Neuron (in vitro differentiated cells): ENCODE results near the gene NDRG3.
"Not testable (repeated sequence)": the region's sequence is repeated elsewhere in the genome, so short reads cannot be mapped to it uniquely, and the experiment has no call there.

Experiments used
- H2AFZ ChIP-seq: one replicate; pipeline ENCODE4 v1.6.1; 2013; ENCODE audit warnings: low read depth, mild to moderate bottlenecking, inconsistent platforms, low read length, moderate library complexity
- H3K27me3 ChIP-seq: one replicate; pipeline ENCODE4 v1.6.1; 2013; ENCODE audit warnings: low read length; ENCODE audit not compliant: insufficient read depth
- H3K36me3 ChIP-seq: one replicate; pipeline ENCODE4 v1.6.1; 2013; ENCODE audit warnings: low read length; ENCODE audit not compliant: insufficient read depth
- H3K4me1 ChIP-seq: one replicate; pipeline ENCODE4 v1.6.1; 2013; ENCODE audit warnings: low read length; ENCODE audit not compliant: insufficient read depth
- H3K4me3 ChIP-seq: 2 replicates; pipeline ENCODE4 v1.5.1; 2013; ENCODE audit warnings: mild to moderate bottlenecking, low read length, moderate library complexity
- H3K9me3 ChIP-seq: one replicate; pipeline ENCODE4 v1.6.1; 2013; ENCODE audit warnings: low read length

Gene NDRG3

DNA sequence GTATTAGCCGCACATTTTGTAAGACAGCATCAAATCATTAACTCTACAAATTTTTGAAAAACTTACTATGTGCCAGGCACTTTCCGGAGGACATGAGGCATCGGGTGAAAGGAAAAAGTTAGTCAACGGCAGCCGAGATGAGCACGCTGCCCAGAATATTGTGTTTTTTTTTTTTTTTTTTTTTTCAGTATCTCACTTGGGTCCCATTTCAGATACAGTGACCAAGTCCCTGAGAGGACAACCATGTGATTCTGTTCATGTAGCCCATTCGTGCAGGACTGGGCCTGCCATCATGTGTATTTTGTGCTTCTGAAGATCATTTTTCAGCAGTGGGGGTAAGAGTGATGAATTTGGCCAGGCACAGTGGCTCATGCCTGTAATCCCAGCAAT lies 101.2 kb downstream of the NDRG3 start:
- Histone ChIP-seq H3K9me3 (no peaks in the 10 kb centered on the region), H3K27me3 (no peaks in the 10 kb centered on the region), H3K4me3 (no peak overlapping the region), H3K4me1 (no peaks in the 10 kb centered on the region), H2AFZ (no peak overlapping the region), H3K36me3 (no peaks in the 10 kb centered on the region)

DNA sequence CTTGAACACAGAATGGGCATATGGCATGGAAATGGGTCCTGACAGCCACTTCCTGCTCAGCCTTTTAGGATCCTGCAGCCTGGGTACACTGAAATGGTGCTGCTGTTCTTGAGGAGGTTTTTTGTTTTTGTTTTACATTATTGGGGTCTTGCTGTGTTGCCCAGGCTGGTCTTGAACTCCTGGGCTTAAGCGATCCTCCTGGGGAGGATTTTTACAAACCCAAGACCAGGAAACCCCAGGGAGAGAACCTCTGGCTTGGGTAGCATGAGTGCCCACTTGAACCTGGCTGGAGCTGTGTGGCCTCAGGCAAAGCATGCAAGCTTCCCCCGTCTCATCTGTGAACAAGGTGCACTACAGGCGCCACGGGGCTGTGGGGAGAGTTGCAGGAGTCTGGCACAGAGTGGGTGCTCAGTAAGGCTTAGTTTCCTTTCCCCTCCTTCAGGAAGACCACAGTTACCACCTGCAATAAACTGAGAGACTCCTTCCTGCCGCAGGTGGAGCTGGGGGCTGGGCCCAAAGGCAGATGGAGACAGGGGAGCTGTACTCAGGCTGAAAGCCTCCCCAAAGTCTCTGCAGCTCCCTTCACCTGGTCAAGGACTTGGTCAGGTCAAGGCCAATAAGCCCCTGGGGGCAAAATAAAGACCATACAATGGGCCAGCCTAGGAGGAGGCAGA lies 101.7 kb downstream of the NDRG3 start:
- H3K4me1 ChIP-seq: no peaks in the 10 kb centered on the region
- no peaks in the 10 kb centered on the region for H3K36me3 ChIP-seq
- H3K4me3 ChIP-seq: no peak overlapping the region
- no peaks in the 10 kb centered on the region for H3K27me3 ChIP-seq
- H3K9me3 ChIP-seq: no peaks in the 10 kb centered on the region
- no peak overlapping the region for H2AFZ ChIP-seq

DNA sequence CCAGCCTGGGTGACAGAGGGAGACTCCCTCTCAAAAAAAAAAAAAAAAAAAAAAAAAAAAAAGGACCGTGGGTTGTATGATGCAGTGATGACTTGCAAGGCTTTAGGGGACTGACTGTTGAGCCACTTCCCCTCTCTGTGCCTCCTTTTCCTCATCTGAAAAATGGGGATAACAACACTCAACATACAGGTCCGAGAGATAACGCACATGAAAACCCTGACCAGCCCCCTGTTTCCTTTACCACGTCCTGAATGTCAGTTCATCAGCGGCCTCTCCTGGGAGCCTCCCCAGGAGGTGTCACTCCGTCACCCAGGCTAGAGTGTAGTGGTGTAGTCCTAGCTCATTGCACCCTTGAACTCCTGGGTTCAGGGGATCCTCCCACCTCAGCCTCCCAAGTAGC lies 103.8 kb downstream of the NDRG3 start:
- Histone ChIP-seq H3K9me3 (no peaks in the 10 kb centered on the region), H3K36me3 (no peaks in the 10 kb centered on the region), H3K27me3 (no peaks in the 10 kb centered on the region), H2AFZ (no peak overlapping the region), H3K4me1 (no peaks in the 10 kb centered on the region), H3K4me3 (no peak overlapping the region)

DNA sequence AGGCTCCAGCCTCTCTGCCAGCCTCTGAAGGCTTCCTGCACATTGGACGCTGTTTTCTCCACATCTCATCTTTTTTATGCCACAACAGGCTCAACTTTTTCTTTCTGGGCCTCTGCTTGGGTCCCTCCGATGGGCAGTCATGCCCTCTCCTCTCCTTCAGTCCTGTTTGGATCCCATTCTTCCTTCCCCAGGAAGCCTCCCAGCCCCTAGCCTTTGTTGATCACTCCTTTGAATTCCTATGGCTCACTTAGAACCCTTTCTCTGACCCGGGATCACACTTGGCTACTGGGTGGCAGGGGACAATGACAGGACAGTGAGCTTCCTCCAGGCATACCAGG lies 104.4 kb downstream of the NDRG3 start:
- Histone ChIP-seq H3K9me3 (no peaks in the 10 kb centered on the region), H3K36me3 (no peaks in the 10 kb centered on the region), H3K4me3 (no peak overlapping the region), H3K27me3 (no peaks in the 10 kb centered on the region), H3K4me1 (no peaks in the 10 kb centered on the region), H2AFZ (no peak overlapping the region)

DNA sequence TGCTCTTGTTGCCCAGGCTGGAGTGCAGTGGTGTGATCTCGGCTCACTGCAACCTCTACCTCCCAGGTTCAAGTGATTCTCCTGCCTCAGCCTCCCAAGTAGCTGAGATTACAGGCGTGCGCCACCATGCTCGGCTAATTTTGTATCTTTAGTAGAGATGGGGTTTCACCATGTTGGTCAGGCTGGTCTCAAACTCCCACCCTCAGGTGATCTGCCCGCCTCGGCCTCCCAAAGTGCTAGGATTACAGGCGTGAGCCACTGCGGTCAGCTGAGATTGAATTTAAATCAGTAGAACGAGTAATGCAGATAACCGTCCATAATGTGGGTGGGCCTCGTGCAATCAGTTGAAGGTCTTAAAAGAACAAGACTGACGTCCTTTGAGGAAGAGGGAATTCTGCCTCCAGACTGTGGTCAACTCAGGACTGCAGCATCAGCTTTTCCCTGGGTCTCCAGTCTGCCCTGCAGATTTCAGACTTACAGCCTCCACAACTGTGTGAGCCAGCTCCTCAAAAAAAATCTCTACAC lies 107.0 kb downstream of the NDRG3 start:
- H3K36me3 ChIP-seq, H3K27me3 ChIP-seq, H2AFZ ChIP-seq, H3K4me1 ChIP-seq, H3K9me3 ChIP-seq, H3K4me3 ChIP-seq: not testable (repeated sequence)

DNA sequence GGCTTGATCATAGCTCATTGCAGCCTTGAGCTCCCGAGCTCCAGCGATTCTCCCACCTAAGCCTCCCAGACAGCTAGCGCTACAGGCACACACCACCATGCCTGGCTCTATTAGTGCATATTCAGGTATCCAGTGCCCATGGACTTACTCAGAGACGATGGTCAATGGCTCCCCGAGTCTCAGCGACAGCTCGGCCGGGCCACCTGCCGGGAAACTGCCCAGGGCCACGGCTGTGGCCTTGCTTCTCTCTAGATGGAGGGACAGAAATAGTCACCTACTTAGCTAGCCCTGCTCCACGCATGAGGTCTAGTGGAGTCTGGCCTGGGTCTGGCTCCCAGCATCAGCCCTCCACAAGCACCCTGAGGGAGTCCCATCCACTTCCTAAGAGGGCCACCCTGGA lies 111.5 kb downstream of the NDRG3 start:
- Histone ChIP-seq H3K9me3 (no peaks in the 10 kb centered on the region), H3K27me3 (no peaks in the 10 kb centered on the region), H3K4me3 (no peak overlapping the region), H3K36me3 (no peaks in the 10 kb centered on the region), H2AFZ (no peak overlapping the region), H3K4me1 (no peaks in the 10 kb centered on the region)

DNA sequence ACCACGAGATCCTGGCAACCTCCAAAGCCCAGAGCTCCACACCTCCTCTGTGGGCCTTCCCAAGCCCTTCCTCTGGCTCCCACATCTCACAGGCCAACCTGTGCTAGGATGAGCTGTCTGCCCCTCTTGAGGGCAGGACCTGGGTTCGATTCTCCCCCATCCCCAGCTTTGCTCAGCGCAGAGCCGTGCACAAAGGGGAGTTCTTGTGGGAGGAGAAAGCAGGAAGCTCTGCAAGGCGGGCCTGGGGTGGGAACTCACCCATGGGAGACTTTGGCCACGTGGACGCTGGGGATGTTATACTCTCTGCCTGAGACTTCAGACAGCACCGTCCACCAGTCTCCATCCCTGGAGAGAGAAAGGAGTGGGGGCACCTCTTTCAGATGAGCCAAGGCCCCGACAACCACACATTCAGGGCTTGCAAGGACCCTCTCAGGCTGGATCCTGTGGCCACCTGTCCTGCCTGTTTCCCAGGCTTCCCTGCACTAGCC lies 112.6 kb downstream of the NDRG3 start:
- Histone ChIP-seq H2AFZ (no peak overlapping the region), H3K36me3 (no peaks in the 10 kb centered on the region), H3K9me3 (no peaks in the 10 kb centered on the region), H3K27me3 (no peaks in the 10 kb centered on the region), H3K4me3 (no peak overlapping the region), H3K4me1 (no peaks in the 10 kb centered on the region)

DNA sequence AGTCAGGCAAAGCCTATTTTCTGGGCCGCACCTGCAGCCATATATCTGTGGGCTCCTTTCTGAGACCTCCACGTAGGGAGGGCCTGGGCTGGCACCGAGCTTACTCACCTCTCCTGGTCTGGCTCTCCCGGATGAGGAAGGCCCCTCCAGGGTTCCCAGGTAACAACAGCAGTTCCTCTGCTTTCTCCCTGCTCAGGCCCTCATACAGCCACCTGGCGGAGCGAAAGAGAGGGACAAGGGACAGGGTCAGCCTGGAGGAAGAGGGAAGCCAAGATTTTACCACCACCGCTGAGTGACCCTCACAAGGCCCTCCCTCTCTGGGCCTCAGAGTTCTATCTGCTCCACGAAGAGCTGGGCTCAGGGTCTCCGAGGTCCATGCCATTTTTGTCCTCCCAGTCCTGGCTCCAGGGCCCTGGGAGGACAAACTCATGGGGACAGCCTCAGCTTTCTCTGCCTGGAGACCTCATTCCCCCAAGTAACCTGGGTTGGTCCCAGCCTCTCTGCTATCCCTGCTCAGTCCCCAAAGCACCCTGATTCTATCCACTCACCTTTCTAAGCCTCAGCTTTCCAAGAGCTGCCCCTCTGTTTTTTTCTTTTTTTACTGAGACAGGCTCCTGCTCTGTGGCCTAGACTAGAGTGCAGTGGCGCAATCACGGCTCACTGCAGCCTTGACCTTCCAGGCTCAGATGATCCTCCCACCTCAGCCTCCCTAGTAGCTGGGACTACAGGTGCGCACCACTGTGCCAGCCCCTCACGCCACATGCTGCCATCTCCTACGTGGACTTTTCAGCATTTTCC lies 113.2 kb downstream of the NDRG3 start:
- no peaks in the 10 kb centered on the region for H3K27me3 ChIP-seq
- no peak overlapping the region for H2AFZ ChIP-seq
- no peaks in the 10 kb centered on the region for H3K4me1 ChIP-seq
- no peaks in the 10 kb centered on the region for H3K9me3 ChIP-seq
- no peaks in the 10 kb centered on the region for H3K36me3 ChIP-seq
- H3K4me3 ChIP-seq: no peak overlapping the region

DNA sequence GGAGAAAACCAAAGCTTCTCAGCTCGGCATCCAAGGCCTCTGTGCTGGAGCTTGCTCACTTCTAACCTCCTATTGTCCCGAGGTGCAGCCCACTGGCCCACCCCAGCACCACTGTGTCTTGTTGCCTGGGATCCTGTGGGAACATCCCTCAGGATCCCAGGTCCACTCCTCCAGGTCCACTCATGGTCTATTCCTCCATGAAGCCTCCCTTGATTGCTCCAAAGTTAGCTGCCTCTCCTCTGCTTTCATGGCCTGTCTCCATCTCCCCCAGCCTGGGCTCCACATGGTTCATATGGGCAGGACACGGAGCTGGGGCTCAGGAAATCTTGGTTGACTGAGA lies 113.8 kb downstream of the NDRG3 start:
- H3K4me1 ChIP-seq: no peaks in the 10 kb centered on the region
- H3K27me3 ChIP-seq: no peaks in the 10 kb centered on the region
- H3K4me3 ChIP-seq: no peak overlapping the region
- H2AFZ ChIP-seq: no peak overlapping the region
- H3K9me3 ChIP-seq: no peaks in the 10 kb centered on the region
- H3K36me3 ChIP-seq: no peaks in the 10 kb centered on the region

DNA sequence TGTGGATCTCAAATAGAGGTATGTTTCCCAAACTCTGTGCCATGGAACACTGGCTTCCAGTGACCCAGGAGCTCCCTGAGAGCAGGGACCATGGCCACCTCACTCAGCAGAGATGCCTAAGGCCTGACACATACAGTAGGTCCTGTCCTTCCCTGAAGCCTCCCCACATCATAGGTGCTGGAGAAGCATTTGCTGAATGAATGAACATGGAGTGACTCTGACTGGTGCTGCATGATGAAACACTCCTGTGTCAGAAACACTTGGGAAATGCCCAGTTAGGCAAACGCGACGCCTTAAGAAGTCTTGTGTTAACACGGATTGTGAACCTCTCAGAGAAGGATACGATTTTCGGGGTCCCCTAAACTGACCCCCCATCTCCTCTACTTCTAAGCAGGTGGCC lies 114.2 kb downstream of the NDRG3 start:
- H3K9me3 ChIP-seq: no peaks in the 10 kb centered on the region
- H2AFZ ChIP-seq: no peak overlapping the region
- H3K4me1 ChIP-seq: no peaks in the 10 kb centered on the region
- no peaks in the 10 kb centered on the region for H3K36me3 ChIP-seq
- no peaks in the 10 kb centered on the region for H3K27me3 ChIP-seq
- H3K4me3 ChIP-seq: no peak overlapping the region

DNA sequence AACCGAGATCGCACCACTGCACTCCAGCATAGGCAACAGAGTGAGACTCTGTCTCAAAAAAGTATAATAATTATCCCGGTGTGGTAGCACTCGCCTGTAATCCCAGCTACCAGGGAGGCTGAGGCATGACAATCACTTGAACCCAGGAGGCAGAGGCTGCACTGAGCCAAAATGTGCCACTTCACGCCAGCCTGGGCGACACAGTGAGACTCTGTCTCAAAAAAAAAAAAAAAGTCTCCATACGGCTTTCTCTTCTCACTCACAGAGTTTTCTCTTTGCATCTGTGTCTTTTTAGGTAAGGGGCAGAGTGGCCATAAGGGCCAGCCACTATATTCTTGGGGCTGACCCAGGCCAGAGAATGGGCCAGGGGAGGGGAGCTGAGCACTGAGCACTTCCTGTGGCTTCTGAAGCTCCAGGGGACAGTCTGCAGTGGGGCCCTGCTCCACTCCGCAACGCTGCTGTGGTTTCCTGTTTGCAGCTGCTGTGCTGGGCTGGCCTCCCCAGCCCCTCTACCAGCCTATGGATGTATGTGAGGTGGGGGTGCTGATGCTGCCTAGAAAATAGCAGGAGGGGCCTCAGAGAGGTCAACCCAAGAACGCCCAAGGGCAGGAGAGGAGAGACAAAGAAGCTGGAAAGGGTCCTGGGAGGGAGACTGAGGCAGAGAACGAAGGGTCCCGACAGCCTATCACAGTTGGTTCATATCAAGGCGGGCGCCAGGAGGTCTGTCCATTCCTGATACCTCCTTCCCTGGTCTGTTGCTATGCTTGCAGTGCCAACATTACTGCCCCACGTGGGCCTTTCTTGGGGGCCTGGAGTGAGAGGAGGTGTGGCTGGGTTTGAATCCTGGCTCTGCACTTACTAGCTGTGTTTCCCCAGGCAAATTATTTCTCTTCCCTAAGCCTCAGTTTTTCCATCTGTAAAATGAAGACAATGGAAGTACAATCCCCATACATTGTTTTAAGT lies 115.9 kb downstream of the NDRG3 start:
- no peaks in the 10 kb centered on the region for H3K4me1 ChIP-seq
- no peaks in the 10 kb centered on the region for H3K9me3 ChIP-seq
- no peak overlapping the region for H2AFZ ChIP-seq
- H3K36me3 ChIP-seq: no peaks in the 10 kb centered on the region
- H3K4me3 ChIP-seq: no peak overlapping the region
- no peaks in the 10 kb centered on the region for H3K27me3 ChIP-seq

DNA sequence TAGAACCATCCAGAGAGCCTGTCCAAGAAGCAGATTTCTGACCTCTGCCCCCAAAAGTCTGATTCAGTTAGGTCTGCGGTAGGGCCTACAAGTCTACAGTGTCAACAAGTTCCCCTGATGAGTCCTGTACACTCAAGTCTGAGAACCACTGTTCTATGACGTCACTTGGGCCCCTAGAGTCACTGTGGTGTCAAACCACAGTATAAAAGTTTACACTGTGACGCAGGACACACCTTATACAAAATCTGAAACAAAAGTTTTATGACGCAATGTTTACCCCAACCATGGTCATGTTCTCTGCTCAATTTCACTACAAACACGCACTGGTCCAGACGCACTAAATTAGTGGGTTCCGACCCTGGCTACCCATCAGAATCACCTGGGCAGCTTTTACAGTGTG lies 117.8 kb downstream of the NDRG3 start:
- no peak overlapping the region for H2AFZ ChIP-seq
- H3K36me3 ChIP-seq: no peaks in the 10 kb centered on the region

DNA sequence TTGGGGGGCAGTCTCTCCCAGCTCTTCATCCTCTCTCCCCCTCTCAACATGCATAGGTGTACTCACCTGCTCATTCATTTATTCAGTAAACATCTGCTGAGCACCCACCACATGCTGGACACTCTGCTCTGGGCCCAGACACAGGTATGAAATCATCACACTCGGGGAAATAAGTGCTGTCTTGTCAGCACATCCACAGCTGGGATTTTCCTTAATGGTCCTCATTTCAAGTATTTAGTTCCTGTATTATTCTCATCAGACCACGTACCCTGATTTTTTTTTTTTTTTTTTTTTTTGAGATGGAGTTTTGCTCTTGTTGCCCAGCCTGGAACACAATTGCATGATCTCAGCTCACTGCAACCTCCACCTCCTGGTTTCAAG lies 121.0 kb downstream of the NDRG3 start:
- H3K27me3 ChIP-seq: no peaks in the 10 kb centered on the region
- no peak overlapping the region for H2AFZ ChIP-seq
- H3K36me3 ChIP-seq: no peaks in the 10 kb centered on the region
- peaks cover 2% of the 10 kb centered on the region for H3K4me1 ChIP-seq
- no peak overlapping the region for H3K4me3 ChIP-seq
- no peaks in the 10 kb centered on the region for H3K9me3 ChIP-seq

More for the DNA sequence above, 117.8 kb downstream of the NDRG3 start:
- Histone ChIP-seq H3K4me3 (no peak overlapping the region), H3K9me3 (no peaks in the 10 kb centered on the region), H3K4me1 (peaks cover 2% of the 10 kb centered on the region), H3K27me3 (no peaks in the 10 kb centered on the region)
